Measurements from ENCODE around the gene RAPGEF2.

The RAPGEF2 gene

GRCh38 chr4:159344877-159345276 lies 242.0 kb downstream of the RAPGEF2 start:
- Histone ChIP-seq H3K4me3 (no peak overlapping the region), H3K27ac (no peak overlapping the region), H3K9ac (no peak overlapping the region), H3K36me3 (peaks cover 76 to 100% (median 86%) of the 10 kb centered on the region in 11 experiments), H3K9me3 (replicated peaks in 1 of 11) (peaks cover 0 to 13% (median 4%) of the 10 kb centered on the region in 11 experiments; a peak in 9 of 22 replicates), H3K4me1 (peaks cover 0 to 25% (median 6%) of the 10 kb centered on the region in 10 experiments; a peak in 11 of 20 replicates), H3K27me3 (no peaks in the 10 kb centered on the region), H3K4me2 (no peak overlapping the region), H4K20me1 (peaks cover 0 to 6% (median 0%) of the 10 kb centered on the region in 11 experiments; a peak in 2 of 22 replicates)
- no peak for TF ChIP-seq Cebpa-rat (IDR thresholded peaks at IDR 0.05)

DNA sequence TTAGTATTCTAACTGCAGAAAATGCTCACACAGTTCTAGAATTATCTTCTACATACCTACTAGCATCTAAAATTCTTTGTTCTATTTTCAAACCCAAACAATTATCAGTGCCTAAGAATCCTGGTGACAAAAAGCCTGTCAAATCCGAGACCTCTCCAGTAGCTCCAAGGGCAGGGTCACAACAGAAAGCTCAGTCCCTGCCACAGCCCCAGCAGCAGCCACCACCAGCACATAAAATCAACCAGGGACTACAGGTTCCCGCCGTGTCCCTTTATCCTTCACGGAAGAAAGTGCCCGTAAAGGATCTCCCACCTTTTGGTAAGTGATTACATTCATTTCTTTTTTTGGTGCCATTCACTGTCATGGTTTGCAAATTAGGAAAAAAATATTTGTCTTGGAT lies 243.8 kb downstream of the RAPGEF2 start:
- H3K27me3 ChIP-seq = no peaks in the 10 kb centered on the region
- peaks cover 0 to 6% (median 0%) of the 10 kb centered on the region in 11 experiments; a peak in 2 of 22 replicates for H4K20me1 ChIP-seq
- H3K9ac ChIP-seq = no peak overlapping the region
- H3K4me2 ChIP-seq = no peak overlapping the region
- no peak for TF ChIP-seq Cebpa-rat (IDR thresholded peaks at IDR 0.05)
- H3K4me3 ChIP-seq = no peak overlapping the region
- H3K36me3 ChIP-seq = peaks cover 77 to 100% (median 86%) of the 10 kb centered on the region in 11 experiments
- peaks cover 0 to 19% (median 5%) of the 10 kb centered on the region in 10 experiments; a peak in 10 of 20 replicates for H3K4me1 ChIP-seq
- H3K9me3 ChIP-seq (replicated peaks in 1 of 11) = peaks cover 0 to 12% (median 4%) of the 10 kb centered on the region in 11 experiments; a peak in 9 of 22 replicates
- no peak overlapping the region for H3K27ac ChIP-seq

DNA sequence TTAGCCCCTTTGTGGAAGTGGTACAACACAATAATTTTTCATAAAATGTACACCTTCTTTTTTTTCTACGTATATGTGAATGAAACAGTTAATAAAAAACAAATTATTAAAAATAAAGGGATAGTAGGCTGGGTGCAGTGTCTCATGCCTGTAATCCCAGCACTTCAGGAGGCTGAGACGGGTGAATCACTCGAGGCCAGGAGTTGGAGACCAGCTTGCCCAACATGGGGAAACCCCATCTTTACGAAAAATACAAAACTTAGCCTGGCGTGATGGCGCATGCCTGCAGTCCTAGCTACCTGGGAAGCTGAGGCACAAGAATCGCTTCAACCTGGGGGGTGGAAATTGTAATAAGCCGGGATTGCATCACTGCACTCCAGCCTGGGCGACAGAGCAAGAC lies 244.9 kb downstream of the RAPGEF2 start:
- TF ChIP-seq Cebpa-rat (IDR thresholded peaks at IDR 0.05) = no peak

GRCh38 chr4:159349332-159349731 lies 246.5 kb downstream of the RAPGEF2 start:
- no peaks in the 10 kb centered on the region for H3K27me3 ChIP-seq
- H3K9ac ChIP-seq = no peak overlapping the region
- H3K4me3 ChIP-seq = no peak overlapping the region
- H3K4me1 ChIP-seq = peaks cover 0 to 18% (median 0%) of the 10 kb centered on the region in 10 experiments; a peak in 5 of 20 replicates
- H3K9me3 ChIP-seq (replicated peaks in 1 of 11) = peaks cover 0 to 4% (median 0%) of the 10 kb centered on the region in 11 experiments; a peak in 1 of 22 replicates
- peaks cover 0 to 6% (median 0%) of the 10 kb centered on the region in 11 experiments; a peak in 2 of 22 replicates for H4K20me1 ChIP-seq
- peaks cover 78 to 100% (median 86%) of the 10 kb centered on the region in 11 experiments for H3K36me3 ChIP-seq
- no peak overlapping the region for H3K4me2 ChIP-seq
- no peak overlapping the region; a peak in 1 of 22 replicates for H3K27ac ChIP-seq
- TF ChIP-seq Cebpa-rat (IDR thresholded peaks at IDR 0.05) = no peak

More for the DNA sequence above, 244.9 kb downstream of the RAPGEF2 start:
- Histone ChIP-seq H3K27me3 (no peaks in the 10 kb centered on the region), H3K36me3 (peaks cover 78 to 100% (median 86%) of the 10 kb centered on the region in 11 experiments), H3K9me3 (replicated peaks in 1 of 11) (peaks cover 0 to 7% (median 4%) of the 10 kb centered on the region in 11 experiments; a peak in 9 of 22 replicates), H4K20me1 (peaks cover 0 to 6% (median 0%) of the 10 kb centered on the region in 11 experiments; a peak in 2 of 22 replicates), H3K27ac (no peak overlapping the region), H3K4me3 (no peak overlapping the region), H3K4me1 (peaks cover 0 to 18% (median 3%) of the 10 kb centered on the region in 10 experiments; a peak in 10 of 20 replicates), H3K4me2 (no peak overlapping the region), H3K9ac (no peak overlapping the region)

DNA sequence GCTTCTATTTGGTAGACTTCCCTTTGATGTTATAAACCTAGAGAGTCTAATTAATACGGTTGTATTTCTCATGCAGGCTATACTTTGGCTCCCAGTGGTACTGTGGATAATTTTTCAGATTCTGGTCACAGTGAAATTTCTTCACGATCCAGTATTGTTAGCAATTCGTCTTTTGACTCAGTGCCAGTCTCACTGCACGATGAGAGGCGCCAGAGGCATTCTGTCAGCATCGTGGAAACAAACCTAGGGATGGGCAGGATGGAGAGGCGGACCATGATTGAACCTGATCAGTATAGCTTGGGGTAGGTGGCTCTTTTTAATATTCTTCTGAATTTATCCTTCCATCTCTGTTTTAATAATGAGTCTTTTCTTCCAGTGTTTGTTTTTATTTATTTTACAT lies 249.7 kb downstream of the RAPGEF2 start:
- Histone ChIP-seq H3K4me1 (peaks cover 0 to 18% (median 0%) of the 10 kb centered on the region in 10 experiments; a peak in 5 of 20 replicates), H3K9me3 (replicated peaks in 1 of 11) (no peaks in the 10 kb centered on the region), H3K4me3 (no peak overlapping the region), H4K20me1 (no peaks in the 10 kb centered on the region), H3K27me3 (no peaks in the 10 kb centered on the region), H3K36me3 (peaks cover 73 to 99% (median 85%) of the 10 kb centered on the region in 11 experiments), H3K27ac (no peak overlapping the region), H3K9ac (no peak overlapping the region), H3K4me2 (no peak overlapping the region)
- no peak for TF ChIP-seq Cebpa-rat (IDR thresholded peaks at IDR 0.05)

DNA sequence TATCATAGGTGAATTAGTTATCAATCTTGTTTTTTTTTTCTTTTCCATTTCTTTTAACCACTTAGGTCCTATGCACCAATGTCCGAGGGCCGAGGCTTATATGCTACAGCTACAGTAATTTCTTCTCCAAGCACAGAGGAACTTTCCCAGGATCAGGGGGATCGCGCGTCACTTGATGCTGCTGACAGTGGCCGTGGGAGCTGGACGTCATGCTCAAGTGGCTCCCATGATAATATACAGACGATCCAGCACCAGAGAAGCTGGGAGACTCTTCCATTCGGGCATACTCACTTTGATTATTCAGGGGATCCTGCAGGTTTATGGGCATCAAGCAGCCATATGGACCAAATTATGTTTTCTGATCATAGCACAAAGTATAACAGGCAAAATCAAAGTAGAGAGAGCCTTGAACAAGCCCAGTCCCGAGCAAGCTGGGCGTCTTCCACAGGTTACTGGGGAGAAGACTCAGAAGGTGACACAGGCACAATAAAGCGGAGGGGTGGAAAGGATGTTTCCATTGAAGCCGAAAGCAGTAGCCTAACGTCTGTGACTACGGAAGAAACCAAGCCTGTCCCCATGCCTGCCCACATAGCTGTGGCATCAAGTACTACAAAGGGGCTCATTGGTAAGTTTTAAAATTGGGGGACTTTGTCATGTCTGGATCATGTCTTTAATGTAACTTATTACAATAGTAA lies 250.7 kb downstream of the RAPGEF2 start:
- no peak overlapping the region for H3K4me3 ChIP-seq
- H3K4me1 ChIP-seq = peaks cover 0 to 10% (median 0%) of the 10 kb centered on the region in 10 experiments; a peak in 5 of 20 replicates
- no peak overlapping the region for H3K9ac ChIP-seq
- TF ChIP-seq Cebpa-rat (IDR thresholded peaks at IDR 0.05) = no peak
- peaks cover 72 to 99% (median 85%) of the 10 kb centered on the region in 11 experiments for H3K36me3 ChIP-seq
- no peaks in the 10 kb centered on the region for H3K9me3 ChIP-seq (replicated peaks in 1 of 11)
- no peak overlapping the region for H3K27ac ChIP-seq
- no peaks in the 10 kb centered on the region for H3K27me3 ChIP-seq
- H3K4me2 ChIP-seq = no peak overlapping the region
- H4K20me1 ChIP-seq = no peaks in the 10 kb centered on the region

DNA sequence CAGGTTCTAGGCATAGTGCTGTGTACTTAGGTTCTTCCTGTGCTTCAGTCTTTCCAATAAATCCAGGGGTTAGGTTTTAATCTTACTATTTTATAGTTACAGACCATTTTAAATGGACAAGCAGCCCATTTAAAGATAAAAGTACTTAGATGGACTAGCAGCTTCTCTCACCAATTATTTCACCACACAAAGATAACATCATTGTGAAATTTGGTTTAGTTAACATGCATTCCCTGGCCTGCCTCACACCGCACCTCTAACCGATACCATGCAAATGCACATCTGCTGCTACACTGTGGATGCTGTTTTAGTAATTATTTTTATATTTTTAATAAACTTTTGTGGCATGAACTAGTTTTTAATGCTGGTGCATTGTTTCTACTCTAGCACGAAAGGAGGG lies 252.6 kb downstream of the RAPGEF2 start:
- H3K4me2 ChIP-seq = no peak overlapping the region
- no peaks in the 10 kb centered on the region for H3K9me3 ChIP-seq (replicated peaks in 1 of 11)
- TF ChIP-seq Cebpa-rat (IDR thresholded peaks at IDR 0.05) = no peak
- no peaks in the 10 kb centered on the region for H4K20me1 ChIP-seq
- no peaks in the 10 kb centered on the region for H3K4me1 ChIP-seq
- H3K27ac ChIP-seq = no peak overlapping the region
- H3K4me3 ChIP-seq = no peak overlapping the region
- no peaks in the 10 kb centered on the region for H3K27me3 ChIP-seq
- H3K36me3 ChIP-seq = peaks cover 81 to 99% (median 94%) of the 10 kb centered on the region in 11 experiments
- H3K9ac ChIP-seq = no peak overlapping the region

DNA sequence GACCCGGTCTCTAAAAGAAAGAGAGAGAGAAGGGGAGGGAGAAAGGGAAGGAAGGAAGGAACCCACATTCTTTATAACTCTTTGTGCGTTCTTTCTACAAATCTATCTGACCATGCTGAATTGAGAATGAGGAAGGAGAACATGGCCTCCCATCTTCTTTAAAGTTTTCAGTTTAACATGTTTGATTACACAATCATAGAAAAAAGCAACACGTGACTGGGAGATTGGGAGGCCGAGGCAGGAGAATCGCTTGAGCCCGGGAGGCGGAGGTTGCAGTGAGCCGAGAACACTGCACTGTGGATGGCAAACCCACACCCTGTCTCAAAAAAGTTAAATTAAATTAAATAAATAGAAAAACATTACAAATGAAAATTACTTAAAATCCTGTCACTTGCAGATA lies 254.5 kb downstream of the RAPGEF2 start:
- Histone ChIP-seq H3K9me3 (replicated peaks in 1 of 11) (no peaks in the 10 kb centered on the region), H3K27me3 (no peaks in the 10 kb centered on the region), H3K27ac (no peak overlapping the region), H3K9ac (no peak overlapping the region), H3K4me1 (no peaks in the 10 kb centered on the region), H4K20me1 (no peaks in the 10 kb centered on the region), H3K36me3 (peaks cover 69 to 99% (median 84%) of the 10 kb centered on the region in 11 experiments), H3K4me3 (no peak overlapping the region), H3K4me2 (no peak overlapping the region)
- peak in 3 of 11 experiments; percentile 25 to 61 (median 29); a peak in 3 of 22 replicates for TF ChIP-seq Cebpa-rat (IDR thresholded peaks at IDR 0.05)

- no peak overlapping the region for H3K27ac ChIP-seq
- H3K9ac ChIP-seq = no peak overlapping the region
These were observed 255.3 kb downstream of the RAPGEF2 start for GRCh38 chr4:159358226-159358625.

More at GRCh38 chr4:159358226-159358625, 255.3 kb downstream of the RAPGEF2 start:
- Histone ChIP-seq H3K9me3 (replicated peaks in 1 of 11) (no peaks in the 10 kb centered on the region), H3K4me3 (no peak overlapping the region), H4K20me1 (no peaks in the 10 kb centered on the region), H3K27me3 (no peaks in the 10 kb centered on the region), H3K4me1 (no peaks in the 10 kb centered on the region), H3K36me3 (peaks cover 60 to 99% (median 78%) of the 10 kb centered on the region in 11 experiments), H3K4me2 (no peak overlapping the region)
- no peak for TF ChIP-seq Cebpa-rat (IDR thresholded peaks at IDR 0.05)
